Neural crest cell (in vitro differentiated cells): ENCODE measurements around the gene PLAAT3. TPM values are rescaled to one million over a fixed set of nuclear protein-coding genes. Genes with fewer than 3 reads are reported as not detected.
"Not testable (repeated sequence)": the region's sequence is repeated elsewhere in the genome, so short reads cannot be mapped to it uniquely, and the experiment has no call there.

ENCODE experiments used
- DNase-seq: peaks from one replicate; pipeline ENCODE4 v3.0.0; 2021; ENCODE audit warnings: low read depth, mixed read lengths, low spot score
- H3K27ac Mint-ChIP-seq: one replicate; pipeline ENCODE4 v1.8.0; 2021; ENCODE audit warnings: mild to moderate bottlenecking, mixed read lengths; ENCODE audit not compliant: unreplicated experiment
- H3K27me3 Mint-ChIP-seq: 2 replicates; pipeline ENCODE4 v1.8.0; 2021; ENCODE audit warnings: low read depth, mild to moderate bottlenecking, mixed read lengths
- H3K36me3 Mint-ChIP-seq: 2 replicates; pipeline ENCODE4 v1.8.0; 2021; ENCODE audit warnings: low read depth, mild to moderate bottlenecking, mixed read lengths
- H3K4me1 Mint-ChIP-seq: 2 replicates; pipeline ENCODE4 v1.8.0; 2021; ENCODE audit warnings: mixed read lengths
- H3K4me3 Mint-ChIP-seq: one replicate; pipeline ENCODE4 v1.8.0; 2021; ENCODE audit warnings: mild to moderate bottlenecking, mixed read lengths
- H3K9me3 Mint-ChIP-seq: 2 replicates; pipeline ENCODE4 v1.8.0; 2021; ENCODE audit warnings: mixed read lengths
- total RNA-seq: library from RNA; stranded (reverse); gene quantifications from 2 replicates; pipeline ENCODE4 v1.2.1, GENCODE V29; 2021
- TF ChIP-seq, protein P1 (sequence below): fragments of 200-600 bp; sonication (generic); conservative IDR thresholded peaks from 2 replicates; pipeline ENCODE4 v1.5.0; 2021; ENCODE audit warnings: antibody characterized with exemption, mild to moderate bottlenecking

The PLAAT3 gene
- total RNA-seq, 1 donor from 2014 or later: 4.3 TPM

DNA sequence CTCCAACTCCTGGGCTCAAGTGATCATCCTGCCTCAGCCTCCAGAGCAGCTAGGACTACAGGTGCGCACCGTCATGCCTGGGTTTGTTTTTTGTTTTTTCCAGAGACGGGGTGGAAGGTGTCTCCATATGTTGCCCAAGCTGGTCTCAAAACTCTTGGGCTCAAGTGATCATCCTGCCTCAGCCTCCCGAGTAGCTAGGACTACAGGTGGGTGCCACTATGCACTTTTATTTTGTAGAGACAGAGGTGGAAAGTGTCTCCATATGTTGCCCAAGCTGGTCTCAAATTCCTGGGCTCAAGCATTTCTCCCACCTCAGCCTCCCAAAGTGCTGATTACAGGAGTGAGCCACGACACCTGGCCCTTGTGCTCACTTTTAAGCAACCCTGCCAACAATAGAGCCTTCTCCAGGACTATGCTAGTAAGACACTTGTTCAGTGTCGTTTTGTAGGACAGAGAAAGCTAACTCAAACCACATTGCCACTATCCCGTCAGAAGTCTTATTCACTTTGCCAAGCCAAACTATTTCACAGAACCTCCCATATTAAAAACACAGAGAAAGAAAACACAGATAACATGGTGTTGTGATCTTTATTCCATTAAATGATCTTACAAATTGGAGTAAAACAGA, 9.4 kb upstream of the PLAAT3 start:
- no peaks in the 10 kb centered on the region for H3K4me1 Mint-ChIP-seq

DNA sequence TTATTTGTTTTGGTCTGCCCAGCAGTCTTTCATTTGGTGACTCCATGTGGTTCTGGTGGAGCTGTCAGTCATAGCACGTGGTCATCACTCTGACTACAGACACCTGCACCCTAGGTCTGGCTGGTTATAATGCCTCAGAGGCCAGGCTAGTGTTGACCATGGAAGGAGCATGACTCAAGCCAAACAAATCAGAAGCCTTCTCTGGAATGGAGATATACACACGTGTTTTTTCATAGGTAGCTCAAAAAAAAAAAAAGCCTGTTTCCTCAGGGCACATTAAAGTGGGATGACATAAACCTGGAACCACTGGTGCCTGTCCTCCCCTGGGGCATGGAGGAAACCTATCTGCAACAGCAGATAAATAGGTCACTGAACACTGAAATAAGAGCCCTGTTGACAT, 8.1 kb upstream of the PLAAT3 start:
- H3K4me1 Mint-ChIP-seq: no peaks in the 10 kb centered on the region
- no peaks in the 10 kb centered on the region for H3K9me3 Mint-ChIP-seq
- H3K27me3 Mint-ChIP-seq: peaks cover 4% of the 10 kb centered on the region
- TF ChIP-seq, protein P1, sequence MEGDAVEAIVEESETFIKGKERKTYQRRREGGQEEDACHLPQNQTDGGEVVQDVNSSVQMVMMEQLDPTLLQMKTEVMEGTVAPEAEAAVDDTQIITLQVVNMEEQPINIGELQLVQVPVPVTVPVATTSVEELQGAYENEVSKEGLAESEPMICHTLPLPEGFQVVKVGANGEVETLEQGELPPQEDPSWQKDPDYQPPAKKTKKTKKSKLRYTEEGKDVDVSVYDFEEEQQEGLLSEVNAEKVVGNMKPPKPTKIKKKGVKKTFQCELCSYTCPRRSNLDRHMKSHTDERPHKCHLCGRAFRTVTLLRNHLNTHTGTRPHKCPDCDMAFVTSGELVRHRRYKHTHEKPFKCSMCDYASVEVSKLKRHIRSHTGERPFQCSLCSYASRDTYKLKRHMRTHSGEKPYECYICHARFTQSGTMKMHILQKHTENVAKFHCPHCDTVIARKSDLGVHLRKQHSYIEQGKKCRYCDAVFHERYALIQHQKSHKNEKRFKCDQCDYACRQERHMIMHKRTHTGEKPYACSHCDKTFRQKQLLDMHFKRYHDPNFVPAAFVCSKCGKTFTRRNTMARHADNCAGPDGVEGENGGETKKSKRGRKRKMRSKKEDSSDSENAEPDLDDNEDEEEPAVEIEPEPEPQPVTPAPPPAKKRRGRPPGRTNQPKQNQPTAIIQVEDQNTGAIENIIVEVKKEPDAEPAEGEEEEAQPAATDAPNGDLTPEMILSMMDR: no peak
- DNase-seq: no peak
- H3K4me3 Mint-ChIP-seq: no peak overlapping the region
- H3K27ac Mint-ChIP-seq: no peak overlapping the region
- H3K36me3 Mint-ChIP-seq: no peaks in the 10 kb centered on the region

More for the DNA sequence above, 9.4 kb upstream of the PLAAT3 start:
- no peaks in the 10 kb centered on the region for H3K36me3 Mint-ChIP-seq
- H3K27ac Mint-ChIP-seq: no peak overlapping the region
- no peak for DNase-seq
- TF ChIP-seq, protein P1: no peak
- H3K27me3 Mint-ChIP-seq: peaks cover 4% of the 10 kb centered on the region
- no peaks in the 10 kb centered on the region for H3K9me3 Mint-ChIP-seq
- H3K4me3 Mint-ChIP-seq: no peak overlapping the region

DNA sequence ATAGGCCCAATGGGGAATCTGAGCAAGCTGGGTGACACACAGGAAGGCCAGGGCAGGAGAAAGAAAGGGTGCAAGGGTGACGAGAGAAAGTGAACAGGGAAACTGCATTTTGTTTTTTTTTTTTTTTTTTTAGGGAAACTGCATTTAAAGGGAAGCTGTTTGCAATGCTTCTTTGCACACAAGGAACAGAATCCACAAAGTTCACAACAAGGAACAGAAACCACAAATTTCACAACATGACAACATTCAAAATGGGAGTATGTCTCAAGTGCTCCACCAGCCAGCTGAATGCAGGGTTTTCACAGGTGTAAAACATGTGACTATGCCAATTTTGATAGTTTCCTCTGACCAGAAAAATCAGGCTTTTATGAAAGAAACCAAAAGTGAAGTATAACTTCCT, 6.8 kb upstream of the PLAAT3 start:
- peaks cover 6% of the 10 kb centered on the region for H3K27me3 Mint-ChIP-seq
- H3K27ac Mint-ChIP-seq: no peak overlapping the region
- no peaks in the 10 kb centered on the region for H3K36me3 Mint-ChIP-seq
- no peak for DNase-seq
- no peak overlapping the region for H3K4me3 Mint-ChIP-seq
- TF ChIP-seq, protein P1: no peak
- H3K4me1 Mint-ChIP-seq: no peaks in the 10 kb centered on the region
- H3K9me3 Mint-ChIP-seq: no peaks in the 10 kb centered on the region

DNA sequence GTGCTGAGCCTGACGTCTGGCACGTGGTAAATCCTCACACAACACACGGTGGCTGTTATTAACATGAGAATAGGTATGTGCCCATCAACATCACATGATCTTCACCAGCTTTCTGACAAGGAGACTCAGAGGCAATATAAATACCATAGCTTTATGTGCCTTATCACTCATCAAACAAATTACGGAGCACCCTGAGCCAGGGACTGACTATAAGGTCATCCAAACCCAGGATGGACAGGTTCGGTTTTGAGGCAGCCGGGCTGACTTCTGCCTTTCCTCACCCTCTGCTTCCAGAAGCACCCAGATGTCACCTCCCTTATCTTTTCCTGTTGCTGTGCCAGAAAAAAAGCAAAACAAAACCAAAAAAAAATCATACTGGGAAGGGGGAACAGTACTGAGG, 5.7 kb upstream of the PLAAT3 start:
- H3K9me3 Mint-ChIP-seq: no peaks in the 10 kb centered on the region
- no peaks in the 10 kb centered on the region for H3K36me3 Mint-ChIP-seq
- H3K27ac Mint-ChIP-seq: no peak overlapping the region
- H3K4me3 Mint-ChIP-seq: no peak overlapping the region
- TF ChIP-seq, protein P1: no peak
- H3K27me3 Mint-ChIP-seq: peaks cover 9% of the 10 kb centered on the region
- H3K4me1 Mint-ChIP-seq: no peaks in the 10 kb centered on the region
- no peak for DNase-seq

DNA sequence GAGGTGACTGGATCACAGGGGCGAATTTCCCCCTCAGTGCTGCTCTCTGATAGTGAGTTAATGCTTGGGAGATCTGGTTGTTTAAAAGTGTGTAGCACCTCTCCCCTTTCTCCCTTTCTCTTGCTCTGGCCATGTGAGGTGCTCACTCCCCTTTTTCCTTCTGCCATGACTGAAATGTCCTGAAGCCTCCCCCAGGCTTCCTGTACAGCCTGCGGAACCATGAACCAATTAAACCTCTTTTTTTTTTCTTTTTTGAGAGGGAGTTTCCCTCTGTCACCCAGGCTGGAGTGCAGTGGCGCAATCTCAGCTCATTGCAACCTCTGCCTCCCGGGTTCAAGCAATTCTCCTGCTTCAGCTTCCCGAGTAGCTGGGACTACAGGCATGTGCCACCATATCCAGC, 3.5 kb upstream of the PLAAT3 start:
- not testable (repeated sequence) for DNase-seq, H3K4me3 Mint-ChIP-seq, H3K9me3 Mint-ChIP-seq, H3K27ac Mint-ChIP-seq, H3K4me1 Mint-ChIP-seq, H3K36me3 Mint-ChIP-seq
- peaks cover 24% of the 10 kb centered on the region for H3K27me3 Mint-ChIP-seq

DNA sequence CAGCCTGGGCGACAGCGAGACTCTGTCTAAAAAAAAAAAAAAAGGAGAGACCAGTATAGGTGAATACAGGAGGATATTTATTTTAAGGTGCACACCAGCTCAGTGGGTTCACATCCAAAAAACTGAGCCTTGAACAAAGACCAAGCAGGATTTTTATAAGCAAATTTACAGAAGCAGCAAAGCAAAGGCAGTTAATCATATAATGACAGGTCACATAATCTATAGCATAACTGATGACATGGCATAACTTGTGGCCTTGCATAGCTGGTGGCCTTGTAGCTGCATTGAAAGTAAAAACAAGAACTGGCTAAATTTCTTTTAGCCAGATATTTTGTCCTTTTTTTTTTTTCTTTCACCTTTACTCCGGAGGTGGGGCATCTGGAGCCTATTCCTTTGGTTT, 2.7 kb upstream of the PLAAT3 start:
- Mint-ChIP-seq H3K9me3 (no peaks in the 10 kb centered on the region), H3K27me3 (peaks cover 31% of the 10 kb centered on the region), H3K36me3 (no peaks in the 10 kb centered on the region), H3K4me3 (no peak overlapping the region), H3K27ac (no peak overlapping the region), H3K4me1 (peaks cover 5% of the 10 kb centered on the region)
- TF ChIP-seq, protein P1: no peak
- no peak for DNase-seq
